ENCODE data around the gene MRPS15.
A peak's percentile ranks its signal among the peaks of the same experiment; 100 is the strongest.

MRPS15 gene

DNA sequence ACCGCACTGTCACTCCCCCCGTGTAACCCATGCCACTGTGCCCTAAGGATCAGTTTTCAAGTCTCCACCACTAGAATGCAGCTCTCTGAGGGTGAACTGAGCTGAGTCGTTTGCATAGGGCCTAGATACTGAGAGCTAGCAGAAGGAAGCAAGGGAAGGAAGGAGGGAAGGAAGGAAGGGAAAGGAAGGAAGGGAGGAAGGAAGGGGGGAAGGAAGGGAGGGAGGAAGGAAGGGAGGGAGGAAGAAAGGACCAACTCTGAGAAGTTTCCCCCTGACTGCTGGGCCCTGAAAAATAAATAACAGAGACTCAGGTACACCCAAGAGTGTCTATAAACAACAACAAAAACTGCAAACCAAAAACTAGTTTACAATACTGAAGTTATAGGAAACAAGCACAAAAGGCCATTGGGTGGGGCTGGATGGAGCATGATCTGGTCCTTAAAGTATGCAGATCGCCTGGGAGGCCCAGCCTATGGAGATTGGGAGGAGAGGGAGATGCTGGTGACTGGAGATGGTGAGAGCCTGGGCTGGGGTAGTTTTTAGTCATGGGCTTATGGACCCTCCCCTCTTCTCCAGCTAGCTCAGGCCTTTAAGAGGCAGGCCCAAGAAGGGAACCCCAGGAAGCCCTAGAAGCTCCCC, 1.7 kb upstream of the MRPS15 start:
- no peak overlapping the region for H3K9ac ChIP-seq (ENCODE audit: low read depth, low read length)
- no peaks in the 10 kb centered on the region for H3K27me3 ChIP-seq (ENCODE audit: insufficient read depth, low read length, poor library complexity)
- peaks cover 25% of the 10 kb centered on the region for H3K79me2 ChIP-seq (ENCODE audit: insufficient read depth, low read length)
- no peaks in the 10 kb centered on the region for H3K9me3 ChIP-seq (ENCODE audit: insufficient read depth, low read length, severe bottlenecking)
- H2AFZ ChIP-seq (ENCODE audit: low read depth, low read length): no peak overlapping the region
- DNase-seq: no peak
- no peak overlapping the region for H3K27ac ChIP-seq (ENCODE audit: low read length)
- peaks cover 41% of the 10 kb centered on the region for H3K4me1 ChIP-seq (ENCODE audit: insufficient read depth, low read length)
- 0 out of 2 replicates have a peak, but pooled peaks cover 4% of the 10 kb centered on the region for H4K20me1 ChIP-seq (ENCODE audit: insufficient read depth, low read length)
- no peak for ATAC-seq (ENCODE audit: insufficient read depth, low read depth)
- no peak for TF ChIP-seq EZH2 (IDR thresholded peaks at IDR 0.05; ENCODE audit: borderline replicate concordance, low read depth, low read length, severe bottlenecking)
- TF ChIP-seq, protein P1, sequence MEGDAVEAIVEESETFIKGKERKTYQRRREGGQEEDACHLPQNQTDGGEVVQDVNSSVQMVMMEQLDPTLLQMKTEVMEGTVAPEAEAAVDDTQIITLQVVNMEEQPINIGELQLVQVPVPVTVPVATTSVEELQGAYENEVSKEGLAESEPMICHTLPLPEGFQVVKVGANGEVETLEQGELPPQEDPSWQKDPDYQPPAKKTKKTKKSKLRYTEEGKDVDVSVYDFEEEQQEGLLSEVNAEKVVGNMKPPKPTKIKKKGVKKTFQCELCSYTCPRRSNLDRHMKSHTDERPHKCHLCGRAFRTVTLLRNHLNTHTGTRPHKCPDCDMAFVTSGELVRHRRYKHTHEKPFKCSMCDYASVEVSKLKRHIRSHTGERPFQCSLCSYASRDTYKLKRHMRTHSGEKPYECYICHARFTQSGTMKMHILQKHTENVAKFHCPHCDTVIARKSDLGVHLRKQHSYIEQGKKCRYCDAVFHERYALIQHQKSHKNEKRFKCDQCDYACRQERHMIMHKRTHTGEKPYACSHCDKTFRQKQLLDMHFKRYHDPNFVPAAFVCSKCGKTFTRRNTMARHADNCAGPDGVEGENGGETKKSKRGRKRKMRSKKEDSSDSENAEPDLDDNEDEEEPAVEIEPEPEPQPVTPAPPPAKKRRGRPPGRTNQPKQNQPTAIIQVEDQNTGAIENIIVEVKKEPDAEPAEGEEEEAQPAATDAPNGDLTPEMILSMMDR (IDR thresholded peaks at IDR 0.05; ENCODE audit: borderline replicate concordance, extremely low read depth, low read length, poor library complexity, severe bottlenecking): no peak
- 0 out of 2 replicates have a peak overlapping the region, but pooled peaks have one; percentile 99 for H3K4me2 ChIP-seq (ENCODE audit: insufficient read depth, low read length)
- H3K4me3 ChIP-seq (ENCODE audit: low read depth in 1 of 2, low read length in 2 of 2): no peak overlapping the region
- peaks cover 21% of the 10 kb centered on the region for H3K36me3 ChIP-seq (ENCODE audit: insufficient read depth, low read length)

DNA sequence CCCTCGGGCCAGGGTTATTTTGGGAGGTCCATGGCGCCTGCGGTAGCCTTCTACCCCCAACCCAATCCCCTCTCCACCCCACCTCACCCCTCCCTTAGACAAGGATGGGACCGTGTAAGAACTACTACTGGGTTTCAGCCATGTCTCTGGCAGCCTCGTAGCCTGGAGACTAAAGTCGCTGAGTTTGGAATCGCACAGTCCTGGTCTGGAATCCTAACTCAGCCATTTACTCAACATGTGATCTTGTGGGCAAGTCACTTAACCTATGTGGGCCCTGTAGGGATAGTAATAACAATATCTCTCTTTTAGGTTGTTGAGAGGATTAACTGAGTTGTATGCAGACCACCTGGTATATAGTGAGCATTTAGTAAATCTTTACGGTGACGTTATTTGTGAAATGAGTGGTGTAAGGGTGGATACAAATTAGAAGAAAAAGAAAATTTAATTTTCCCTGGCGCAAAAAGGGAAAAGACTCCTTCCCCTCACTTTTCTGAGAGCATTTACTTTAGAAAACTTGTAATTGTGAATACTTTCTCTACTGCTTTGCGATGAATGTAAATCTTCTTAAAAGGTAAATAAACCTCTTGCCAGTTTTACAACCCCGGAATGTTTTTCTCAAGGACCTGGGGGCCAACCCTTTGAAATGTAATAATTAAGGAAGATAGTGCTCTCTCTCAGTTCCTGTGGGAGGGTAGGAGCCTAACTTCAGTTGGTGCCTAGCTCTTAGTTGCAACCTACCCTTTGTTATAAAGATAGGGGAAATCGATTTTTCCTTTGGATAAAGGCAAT, 615 bp upstream of the MRPS15 start:
- TF ChIP-seq EZH2 (IDR thresholded peaks at IDR 0.05; ENCODE audit: borderline replicate concordance, low read depth, low read length, severe bottlenecking): no peak
- TF ChIP-seq, protein P1 (IDR thresholded peaks at IDR 0.05; ENCODE audit: borderline replicate concordance, extremely low read depth, low read length, poor library complexity, severe bottlenecking): no peak

GRCh38 chr1:36463463-36463802, 751 bp downstream of the MRPS15 start:
- H2AFZ ChIP-seq (ENCODE audit: low read depth, low read length): peak overlapping the region; percentile 95
- peaks cover 44% of the 10 kb centered on the region for H3K36me3 ChIP-seq (ENCODE audit: insufficient read depth, low read length)
- ATAC-seq (ENCODE audit: insufficient read depth, low read depth): no peak

More for the DNA sequence above, 615 bp upstream of the MRPS15 start:
- Histone ChIP-seq H3K4me2 (ENCODE audit: insufficient read depth, low read length) (peak overlapping the region; percentile 99), H3K36me3 (ENCODE audit: insufficient read depth, low read length) (peaks cover 30% of the 10 kb centered on the region), H2AFZ (ENCODE audit: low read depth, low read length) (peak overlapping the region; percentile 95), H3K27me3 (ENCODE audit: insufficient read depth, low read length, poor library complexity) (no peaks in the 10 kb centered on the region), H4K20me1 (ENCODE audit: insufficient read depth, low read length) (0 out of 2 replicates have a peak, but pooled peaks cover 4% of the 10 kb centered on the region), H3K4me3 (ENCODE audit: low read depth in 1 of 2, low read length in 2 of 2) (peak overlapping the region; percentile 97 to 98), H3K79me2 (ENCODE audit: insufficient read depth, low read length) (peaks cover 25% of the 10 kb centered on the region), H3K9me3 (ENCODE audit: insufficient read depth, low read length, severe bottlenecking) (no peaks in the 10 kb centered on the region), H3K9ac (ENCODE audit: low read depth, low read length) (peak overlapping the region; percentile 86), H3K4me1 (ENCODE audit: insufficient read depth, low read length) (peaks cover 43% of the 10 kb centered on the region), H3K27ac (ENCODE audit: low read length) (peak overlapping the region; percentile 93)
- peak; percentile 68 for ATAC-seq (ENCODE audit: insufficient read depth, low read depth)
- no peak for DNase-seq

More at GRCh38 chr1:36463463-36463802, 751 bp downstream of the MRPS15 start:
- H3K9ac ChIP-seq (ENCODE audit: low read depth, low read length): peak overlapping the region; percentile 86
- H3K27me3 ChIP-seq (ENCODE audit: insufficient read depth, low read length, poor library complexity): no peaks in the 10 kb centered on the region
- no peaks in the 10 kb centered on the region for H3K9me3 ChIP-seq (ENCODE audit: insufficient read depth, low read length, severe bottlenecking)
- 0 out of 2 replicates have a peak, but pooled peaks cover 4% of the 10 kb centered on the region for H4K20me1 ChIP-seq (ENCODE audit: insufficient read depth, low read length)
- TF ChIP-seq, protein P1 (IDR thresholded peaks at IDR 0.05; ENCODE audit: borderline replicate concordance, extremely low read depth, low read length, poor library complexity, severe bottlenecking): no peak
- no peak for TF ChIP-seq EZH2 (IDR thresholded peaks at IDR 0.05; ENCODE audit: borderline replicate concordance, low read depth, low read length, severe bottlenecking)
- H3K4me3 ChIP-seq (ENCODE audit: low read depth in 1 of 2, low read length in 2 of 2): peak overlapping the region; percentile 97 to 98; a peak in 3 of 4 replicates
- peak overlapping the region; percentile 93 for H3K27ac ChIP-seq (ENCODE audit: low read length)
- H3K4me1 ChIP-seq (ENCODE audit: insufficient read depth, low read length): peaks cover 57% of the 10 kb centered on the region
- DNase-seq: no peak
- peak overlapping the region; percentile 99 for H3K4me2 ChIP-seq (ENCODE audit: insufficient read depth, low read length)
- peaks cover 25% of the 10 kb centered on the region for H3K79me2 ChIP-seq (ENCODE audit: insufficient read depth, low read length)

Measured in DND-41 (cell line).